Activated T-cell treated with anti-CD3 and anti-CD28 coated beads, Interleukin-2, amount 50 U/mL, for 24 hours (primary cell): ENCODE data around the gene ERCC4.
"Not testable (repeated sequence)": the region's sequence is repeated elsewhere in the genome, so short reads cannot be mapped to it uniquely, and the experiment has no call there.

Experiments
- DNase-seq: peaks from one replicate; pipeline ENCODE4 v3.0.0-alpha.2; 2020
- H3K27ac Mint-ChIP-seq: 2 replicates; pipeline ENCODE4 v1.8.0; 2020; ENCODE audit warnings: mild to moderate bottlenecking, mixed read lengths
- H3K27me3 Mint-ChIP-seq: 2 replicates; pipeline ENCODE4 v1.8.0; 2020; ENCODE audit warnings: mixed read lengths
- H3K36me3 Mint-ChIP-seq: 2 replicates; pipeline ENCODE4 v1.8.0; 2020; ENCODE audit warnings: low read depth, mixed read lengths
- H3K4me1 Mint-ChIP-seq: 2 replicates; pipeline ENCODE4 v1.8.0; 2020; ENCODE audit warnings: low read depth, mixed read lengths
- H3K4me3 Mint-ChIP-seq: 2 replicates; pipeline ENCODE4 v1.8.0; 2020; ENCODE audit warnings: mild to moderate bottlenecking, moderate library complexity, mixed read lengths
- H3K9me3 Mint-ChIP-seq: 2 replicates; pipeline ENCODE4 v1.8.0; 2020; ENCODE audit warnings: mixed read lengths

The ERCC4 gene

GRCh38 chr16:13904179-13904691 lies 15.7 kb upstream of the ERCC4 start:
- Mint-ChIP-seq H3K4me3 (no peak overlapping the region), H3K4me1 (no peaks in the 10 kb centered on the region), H3K9me3 (peaks cover 2% of the 10 kb centered on the region), H3K27me3 (peaks cover 53% of the 10 kb centered on the region), H3K27ac (no peak overlapping the region), H3K36me3 (no peaks in the 10 kb centered on the region)
- DNase-seq, result no peak

GRCh38 chr16:13904822-13905221 lies 15.1 kb upstream of the ERCC4 start:
- not testable (repeated sequence) for H3K4me3 Mint-ChIP-seq, H3K27ac Mint-ChIP-seq, H3K36me3 Mint-ChIP-seq, DNase-seq, H3K9me3 Mint-ChIP-seq, H3K4me1 Mint-ChIP-seq
- H3K27me3 Mint-ChIP-seq, result peaks cover 58% of the 10 kb centered on the region

DNA sequence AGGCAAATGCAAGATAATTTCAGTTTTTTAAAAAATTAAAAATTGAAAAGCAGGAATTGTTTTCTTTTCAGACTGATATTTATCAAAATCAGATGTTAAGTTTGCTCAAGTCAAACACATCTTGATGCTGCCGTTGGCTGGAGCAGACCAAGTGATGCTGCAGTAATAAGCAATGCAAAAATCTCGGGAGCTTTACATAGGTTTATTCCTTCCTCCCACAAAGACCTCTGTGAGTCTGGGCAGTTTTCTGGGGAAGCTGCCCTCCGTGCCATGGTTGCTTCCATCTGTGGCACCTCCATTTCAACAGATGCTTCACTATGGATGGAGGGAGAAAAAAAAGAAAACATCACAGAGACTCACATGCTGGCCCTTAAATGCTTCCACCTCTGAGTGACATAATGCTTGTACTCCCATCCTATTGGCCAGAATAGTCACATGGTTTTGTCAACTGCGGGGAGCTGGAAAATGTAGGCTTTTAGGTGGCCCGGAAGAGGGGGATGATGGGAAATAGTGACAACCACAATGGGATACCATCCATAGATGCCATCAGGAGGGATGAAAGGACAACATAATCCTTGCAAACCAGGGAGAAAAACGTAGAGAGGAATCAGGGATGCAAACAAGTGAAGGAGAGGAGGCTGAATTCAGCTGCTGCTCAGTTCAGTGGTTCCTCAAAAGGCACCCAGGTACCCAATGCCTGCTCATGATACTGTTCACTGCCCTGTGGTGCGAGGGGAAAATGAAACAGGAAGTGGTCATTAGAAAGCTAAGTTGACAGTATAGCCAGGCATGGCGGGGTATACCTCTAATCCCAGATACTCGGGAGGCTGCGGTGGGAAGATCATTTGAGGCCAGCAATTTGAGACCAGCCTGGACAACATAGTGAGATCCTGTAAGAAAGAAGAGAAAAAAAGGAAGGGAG lies 13.5 kb upstream of the ERCC4 start:
- Mint-ChIP-seq H3K4me1 (no peaks in the 10 kb centered on the region), H3K9me3 (peaks cover 2% of the 10 kb centered on the region), H3K36me3 (no peaks in the 10 kb centered on the region), H3K27me3 (peaks cover 58% of the 10 kb centered on the region), H3K4me3 (no peak overlapping the region), H3K27ac (no peak overlapping the region)
- DNase-seq, result no peak

- DNase-seq, result no peak
- Mint-ChIP-seq H3K27me3 (peaks cover 54% of the 10 kb centered on the region), H3K27ac (no peak overlapping the region), H3K36me3 (no peaks in the 10 kb centered on the region), H3K9me3 (no peaks in the 10 kb centered on the region), H3K4me3 (no peak overlapping the region), H3K4me1 (no peaks in the 10 kb centered on the region)
Measured at GRCh38 chr16:13907431-13907830, 12.5 kb upstream of the ERCC4 start.

DNA sequence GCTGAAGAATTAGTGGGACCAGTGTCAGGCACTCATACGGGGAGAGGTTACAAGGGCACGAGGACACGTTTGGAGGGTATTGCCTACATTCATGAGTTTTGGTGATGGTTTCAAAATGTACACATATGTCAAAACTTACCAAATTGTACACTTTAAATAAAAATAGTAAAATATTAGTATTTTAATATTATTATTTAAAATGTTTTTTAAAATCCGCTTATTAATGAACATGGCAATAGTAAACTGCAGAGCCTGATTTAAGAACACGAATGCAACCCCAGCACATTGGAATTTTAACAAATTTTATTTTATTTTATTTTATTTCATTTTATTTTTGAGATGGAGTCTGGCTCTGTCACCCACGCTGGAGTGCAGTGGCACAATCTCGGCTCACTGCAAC lies 10.9 kb upstream of the ERCC4 start:
- H3K27me3 Mint-ChIP-seq, result peaks cover 39% of the 10 kb centered on the region
- no peak overlapping the region for H3K4me3 Mint-ChIP-seq
- H3K4me1 Mint-ChIP-seq, result no peaks in the 10 kb centered on the region
- no peaks in the 10 kb centered on the region for H3K9me3 Mint-ChIP-seq
- H3K27ac Mint-ChIP-seq, result no peak overlapping the region
- DNase-seq, result no peak
- H3K36me3 Mint-ChIP-seq, result no peaks in the 10 kb centered on the region

- Mint-ChIP-seq H3K4me1 (no peaks in the 10 kb centered on the region), H3K4me3 (no peak overlapping the region), H3K9me3 (no peaks in the 10 kb centered on the region), H3K27me3 (peaks cover 39% of the 10 kb centered on the region), H3K27ac (no peak overlapping the region), H3K36me3 (no peaks in the 10 kb centered on the region)
- DNase-seq, result no peak
Measured at GRCh38 chr16:13909872-13910303, 10.1 kb upstream of the ERCC4 start.

DNA sequence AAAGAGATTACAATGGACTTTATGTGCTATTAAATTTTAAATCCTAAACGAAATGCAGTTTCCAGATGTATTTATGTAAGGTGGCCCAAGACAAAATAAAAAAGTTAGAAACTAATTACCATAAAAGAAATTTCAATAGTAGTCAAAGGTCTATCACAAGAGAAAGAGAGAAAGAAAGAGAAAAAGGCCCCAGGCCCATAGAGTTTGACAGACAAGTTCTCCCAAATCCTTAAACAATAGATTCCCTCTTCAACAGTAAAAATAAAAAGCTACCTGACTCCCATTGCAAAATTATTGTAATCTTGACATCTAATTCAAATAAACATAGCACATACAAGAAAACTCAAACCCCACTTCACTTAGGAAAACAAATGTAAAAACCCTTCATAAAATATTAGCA lies 8.6 kb upstream of the ERCC4 start:
- no peak for DNase-seq
- H3K27ac Mint-ChIP-seq, result no peak overlapping the region
- H3K4me3 Mint-ChIP-seq, result no peak overlapping the region
- H3K4me1 Mint-ChIP-seq, result no peaks in the 10 kb centered on the region
- H3K9me3 Mint-ChIP-seq, result no peaks in the 10 kb centered on the region
- H3K36me3 Mint-ChIP-seq, result no peaks in the 10 kb centered on the region
- peaks cover 31% of the 10 kb centered on the region for H3K27me3 Mint-ChIP-seq

DNA sequence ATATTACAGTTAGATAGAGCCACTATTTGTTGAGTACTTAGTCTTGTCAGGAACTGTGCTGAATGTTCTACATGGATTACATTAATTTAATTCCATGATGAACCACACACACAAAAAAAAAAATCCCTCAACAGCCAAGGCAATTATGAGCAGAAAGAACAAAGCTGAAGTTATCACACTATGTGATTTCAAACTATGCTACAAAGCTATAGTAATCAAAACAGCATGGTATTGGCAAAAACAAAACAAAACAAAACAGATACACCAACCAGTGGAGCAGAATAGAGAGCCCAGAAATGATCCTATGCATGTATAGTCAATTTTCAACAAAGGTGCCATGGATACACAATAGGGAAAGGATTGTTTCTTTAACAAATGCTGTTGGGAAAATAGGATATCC lies 8.1 kb upstream of the ERCC4 start:
- Mint-ChIP-seq H3K36me3 (no peaks in the 10 kb centered on the region), H3K4me1 (no peaks in the 10 kb centered on the region), H3K27ac (no peak overlapping the region), H3K9me3 (no peaks in the 10 kb centered on the region), H3K27me3 (peaks cover 26% of the 10 kb centered on the region), H3K4me3 (no peak overlapping the region)
- no peak for DNase-seq

DNA sequence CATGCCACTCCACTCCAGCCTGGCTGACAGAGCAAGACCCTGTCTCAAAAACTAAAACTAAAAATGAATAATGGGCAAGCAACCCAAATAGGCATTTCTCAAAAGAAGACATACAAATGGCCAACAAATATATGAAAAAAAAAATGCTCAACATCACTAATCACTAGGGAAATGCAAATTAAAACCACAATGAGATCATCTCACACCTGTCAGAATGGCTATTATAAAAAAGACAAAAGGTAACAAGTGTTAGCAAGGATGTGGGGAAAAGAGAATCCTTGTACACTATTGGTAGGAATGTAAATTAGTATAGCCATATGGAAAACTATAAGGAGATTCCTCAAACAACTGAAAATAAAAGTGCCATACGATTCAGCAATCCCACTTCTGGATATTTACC lies 7.1 kb upstream of the ERCC4 start:
- Mint-ChIP-seq H3K9me3 (no peaks in the 10 kb centered on the region), H3K4me3 (no peak overlapping the region), H3K27me3 (peaks cover 18% of the 10 kb centered on the region), H3K27ac (no peak overlapping the region), H3K4me1 (no peaks in the 10 kb centered on the region), H3K36me3 (no peaks in the 10 kb centered on the region)
- no peak for DNase-seq

- no peaks in the 10 kb centered on the region for H3K9me3 Mint-ChIP-seq
- no peaks in the 10 kb centered on the region for H3K36me3 Mint-ChIP-seq
- no peak for DNase-seq
- no peaks in the 10 kb centered on the region for H3K4me1 Mint-ChIP-seq
- peaks cover 11% of the 10 kb centered on the region for H3K27me3 Mint-ChIP-seq
- no peak overlapping the region for H3K27ac Mint-ChIP-seq
- H3K4me3 Mint-ChIP-seq, result no peak overlapping the region
Measured at GRCh38 chr16:13913374-13914292, 6.3 kb upstream of the ERCC4 start.

DNA sequence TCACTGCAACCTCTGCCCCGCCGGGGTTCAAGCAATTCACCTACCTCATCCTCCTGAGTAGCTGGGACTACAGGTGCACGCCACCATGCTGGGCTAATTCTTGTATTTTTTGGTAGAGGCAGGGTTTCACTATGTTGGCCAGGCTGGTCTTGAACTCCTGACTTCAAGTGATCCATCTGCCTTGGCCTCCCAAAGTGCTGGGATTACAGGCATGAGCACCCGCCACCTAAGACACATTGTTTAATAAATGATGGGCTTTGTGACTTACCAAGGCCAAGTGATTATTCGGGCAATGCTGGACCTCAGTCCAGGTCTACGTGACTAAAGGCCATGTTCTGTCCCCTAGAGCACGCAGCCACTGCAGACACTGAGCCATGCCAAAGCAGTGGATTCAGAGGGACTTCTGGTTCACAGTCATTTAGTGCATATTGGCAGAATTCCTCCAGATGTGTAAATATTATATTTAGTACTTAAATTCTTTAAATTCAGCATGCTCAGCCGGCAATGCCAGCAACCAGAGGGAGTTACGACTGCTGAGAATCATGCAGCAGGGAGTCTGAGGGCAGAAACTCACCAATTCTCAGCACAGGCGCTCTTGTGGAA lies 4.8 kb upstream of the ERCC4 start:
- Mint-ChIP-seq H3K4me3 (no peak overlapping the region), H3K36me3 (peaks cover 2% of the 10 kb centered on the region), H3K9me3 (no peaks in the 10 kb centered on the region), H3K4me1 (peaks cover 6% of the 10 kb centered on the region), H3K27ac (no peak overlapping the region), H3K27me3 (peaks cover 4% of the 10 kb centered on the region)
- DNase-seq, result no peak

DNA sequence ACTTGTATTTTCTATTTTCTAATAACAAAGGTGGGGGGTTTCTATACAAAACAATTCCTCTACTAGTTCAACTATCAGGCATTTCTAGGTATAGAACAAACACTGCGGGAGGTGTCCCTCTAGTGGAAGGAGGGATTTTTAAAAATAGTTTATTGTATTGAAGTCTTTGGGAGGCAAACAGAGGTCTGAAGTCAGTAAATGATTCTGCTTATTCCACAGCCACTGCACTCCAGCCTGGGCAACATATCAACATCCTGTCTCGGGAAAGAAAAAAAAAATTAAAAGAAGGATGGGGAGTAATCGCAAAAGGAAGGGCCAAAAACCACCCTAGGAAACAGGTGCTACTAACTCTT lies 648 bp upstream of the ERCC4 start:
- Mint-ChIP-seq H3K27ac (peak overlapping the region; percentile 95), H3K4me1 (peaks cover 29% of the 10 kb centered on the region), H3K36me3 (peaks cover 21% of the 10 kb centered on the region), H3K27me3 (no peaks in the 10 kb centered on the region), H3K4me3 (peak overlapping the region; percentile 96), H3K9me3 (no peaks in the 10 kb centered on the region)
- no peak for DNase-seq

- no peaks in the 10 kb centered on the region for H3K27me3 Mint-ChIP-seq
- H3K4me1 Mint-ChIP-seq, result peaks cover 29% of the 10 kb centered on the region
- peak overlapping the region; percentile 95 for H3K27ac Mint-ChIP-seq
- no peak for DNase-seq
- H3K36me3 Mint-ChIP-seq, result peaks cover 31% of the 10 kb centered on the region
- no peaks in the 10 kb centered on the region for H3K9me3 Mint-ChIP-seq
- H3K4me3 Mint-ChIP-seq, result peak overlapping the region; percentile 96
Measured at GRCh38 chr16:13920510-13920818, 510 bp downstream of the ERCC4 start.

GRCh38 chr16:13921328-13921727 lies 1.4 kb downstream of the ERCC4 start:
- DNase-seq, result no peak
- H3K36me3 Mint-ChIP-seq, result peaks cover 40% of the 10 kb centered on the region
- no peaks in the 10 kb centered on the region for H3K9me3 Mint-ChIP-seq
- H3K27me3 Mint-ChIP-seq, result no peaks in the 10 kb centered on the region
- H3K27ac Mint-ChIP-seq, result peak overlapping the region; percentile 95
- H3K4me1 Mint-ChIP-seq, result peaks cover 29% of the 10 kb centered on the region
- peak overlapping the region; percentile 96 for H3K4me3 Mint-ChIP-seq
